DOHH2 (cell line): ENCODE results near the gene BTBD10.

Source experiments
- CTCF ChIP-seq: fragments of 200-600 bp; sonication (generic); IDR thresholded peaks from one replicate; pipeline ENCODE4 v1.5.1; 2014; ENCODE audit warnings: antibody characterized with exemption, mild to moderate bottlenecking, low read depth, low read length; ENCODE audit not compliant: poor library complexity, severe bottlenecking
- EZH2phosphoT487 ChIP-seq: fragments of 200-600 bp; sonication (generic); IDR thresholded peaks from 2 replicates; pipeline ENCODE4 v1.6.1; 2017; ENCODE audit warnings: borderline replicate concordance, mild to moderate bottlenecking, antibody characterized with exemption, low read length, moderate library complexity, mixed read lengths

GRCh38 chr11:13487661-13488030, 24.6 kb upstream of the BTBD10 start:
- TF ChIP-seq CTCF (peak; percentile 36), EZH2phosphoT487 (no peak)
